Chondrocyte (in vitro differentiated cells): ENCODE data around the gene BLVRA. TPM values are rescaled to one million over a fixed set of nuclear protein-coding genes. Genes with fewer than 3 reads are reported as not detected.
"Not testable (repeated sequence)": the region's sequence is repeated elsewhere in the genome, so short reads cannot be mapped to it uniquely, and the experiment has no call there.

Source experiments
- DNase-seq: peaks from one replicate; pipeline ENCODE4 v3.0.0; 2021; ENCODE audit warnings: mixed read lengths, low spot score
- H3K27ac Mint-ChIP-seq: one replicate; pipeline ENCODE4 v1.8.0; 2021; ENCODE audit warnings: mild to moderate bottlenecking, moderate library complexity, mixed read lengths; ENCODE audit not compliant: unreplicated experiment
- H3K27me3 Mint-ChIP-seq: 2 replicates; pipeline ENCODE4 v1.8.0; 2021; ENCODE audit warnings: low read depth, mixed read lengths
- H3K36me3 Mint-ChIP-seq: 2 replicates; pipeline ENCODE4 v1.8.0; 2021; ENCODE audit warnings: low read depth, mixed read lengths
- H3K4me1 Mint-ChIP-seq: 2 replicates; pipeline ENCODE4 v1.8.0; 2021; ENCODE audit warnings: low read depth, mild to moderate bottlenecking, mixed read lengths
- H3K4me3 Mint-ChIP-seq: one replicate; pipeline ENCODE4 v1.8.0; 2021; ENCODE audit warnings: mild to moderate bottlenecking, moderate library complexity, mixed read lengths; ENCODE audit not compliant: unreplicated experiment
- H3K9me3 Mint-ChIP-seq: 2 replicates; pipeline ENCODE4 v1.8.0; 2021; ENCODE audit warnings: low read depth, mixed read lengths
- long read RNA-seq: library from polyadenylated mRNA; stranded (forward); transcript quantifications from one replicate; pipeline ENCODE4 v2.0.0, GENCODE V29; 2021
- total RNA-seq: library from RNA; stranded (reverse); gene quantifications from 3 replicates; pipeline ENCODE4 v1.2.1, GENCODE V29; 2021
- TF ChIP-seq, protein P1 (sequence below): fragments of 200-600 bp; sonication (generic); IDR thresholded peaks from 2 replicates; pipeline ENCODE4 v1.5.0; 2021; ENCODE audit warnings: antibody characterized with exemption, mild to moderate bottlenecking, moderate library complexity

Gene BLVRA
- total RNA-seq: 27.2 to 53.8 TPM (median 48.9 TPM) in 3 replicates
- long read RNA-seq, transcript BLVRA-201 (8 exons, 1,071 nt): major isoform, 84 of 91 reads
- long read RNA-seq, partial matches to known transcripts: 3 of 91 reads
- long read RNA-seq, other reads (novel, unspliced or antisense): 3 of 91 reads

GRCh38 chr7:43758029-43758821, at the start of gene BLVRA:
Gene BLVRA (plus strand): TSS chr7:43758680. CDS start chr7:43771159, 12,479 bp downstream.
- DNase-seq: no peak
- TF ChIP-seq, protein P1, sequence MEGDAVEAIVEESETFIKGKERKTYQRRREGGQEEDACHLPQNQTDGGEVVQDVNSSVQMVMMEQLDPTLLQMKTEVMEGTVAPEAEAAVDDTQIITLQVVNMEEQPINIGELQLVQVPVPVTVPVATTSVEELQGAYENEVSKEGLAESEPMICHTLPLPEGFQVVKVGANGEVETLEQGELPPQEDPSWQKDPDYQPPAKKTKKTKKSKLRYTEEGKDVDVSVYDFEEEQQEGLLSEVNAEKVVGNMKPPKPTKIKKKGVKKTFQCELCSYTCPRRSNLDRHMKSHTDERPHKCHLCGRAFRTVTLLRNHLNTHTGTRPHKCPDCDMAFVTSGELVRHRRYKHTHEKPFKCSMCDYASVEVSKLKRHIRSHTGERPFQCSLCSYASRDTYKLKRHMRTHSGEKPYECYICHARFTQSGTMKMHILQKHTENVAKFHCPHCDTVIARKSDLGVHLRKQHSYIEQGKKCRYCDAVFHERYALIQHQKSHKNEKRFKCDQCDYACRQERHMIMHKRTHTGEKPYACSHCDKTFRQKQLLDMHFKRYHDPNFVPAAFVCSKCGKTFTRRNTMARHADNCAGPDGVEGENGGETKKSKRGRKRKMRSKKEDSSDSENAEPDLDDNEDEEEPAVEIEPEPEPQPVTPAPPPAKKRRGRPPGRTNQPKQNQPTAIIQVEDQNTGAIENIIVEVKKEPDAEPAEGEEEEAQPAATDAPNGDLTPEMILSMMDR: no peak
- peak within 1 kb of the TSS; percentile 79 for H3K4me3 Mint-ChIP-seq
- no peaks in the 10 kb centered on the region for H3K9me3 Mint-ChIP-seq
- peak within 1 kb of the TSS; percentile 82 for H3K27ac Mint-ChIP-seq
- peaks cover 3% of the 10 kb centered on the region for H3K36me3 Mint-ChIP-seq
- H3K4me1 Mint-ChIP-seq: peaks cover 35% of the 10 kb centered on the region
- peaks cover 2% of the 10 kb centered on the region for H3K27me3 Mint-ChIP-seq

DNA sequence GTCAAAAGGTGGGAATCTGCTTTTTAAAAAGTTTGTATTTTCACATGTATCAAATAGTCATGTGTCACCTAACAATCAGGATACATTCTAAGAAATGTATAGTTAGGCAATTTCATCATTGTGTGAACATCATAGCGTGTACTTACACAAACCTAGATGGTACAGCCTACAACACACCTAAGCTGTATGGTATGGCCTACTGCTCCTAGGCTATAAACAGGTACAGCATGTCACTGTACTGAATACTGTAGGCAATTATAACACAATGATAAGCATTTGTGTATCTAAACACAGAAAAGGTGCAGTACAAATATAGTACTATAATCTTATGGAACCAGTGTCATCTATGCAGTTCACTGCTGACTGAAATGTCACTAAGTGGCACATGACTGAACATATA, 47.0 kb upstream of the BLVRA start:
- TF ChIP-seq, protein P1: no peak
- no peak for DNase-seq
- H3K27ac Mint-ChIP-seq: no peak overlapping the region
- no peaks in the 10 kb centered on the region for H3K27me3 Mint-ChIP-seq
- no peak overlapping the region for H3K4me3 Mint-ChIP-seq
- peaks cover 7% of the 10 kb centered on the region for H3K9me3 Mint-ChIP-seq
- peaks cover 3% of the 10 kb centered on the region for H3K36me3 Mint-ChIP-seq
- no peaks in the 10 kb centered on the region for H3K4me1 Mint-ChIP-seq

DNA sequence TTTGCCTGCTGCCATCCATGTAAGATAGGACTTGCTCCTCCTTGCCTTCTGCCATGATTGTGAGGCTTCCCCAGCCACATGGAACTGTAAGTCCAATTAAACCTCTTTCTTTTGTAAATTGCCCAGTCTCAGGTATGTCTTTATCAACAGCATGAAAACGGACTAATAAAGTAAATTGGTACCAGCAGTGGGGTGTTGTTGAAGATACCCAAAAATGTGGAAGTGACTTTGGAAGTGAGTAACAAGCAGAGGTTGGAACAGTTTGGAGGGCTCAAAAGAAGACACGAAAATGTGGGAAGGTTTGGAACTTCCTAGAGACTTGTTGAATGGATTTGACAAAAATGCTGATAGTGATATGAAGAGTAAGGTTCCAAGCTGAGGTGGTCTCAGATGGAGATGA, 42.5 kb upstream of the BLVRA start:
- not testable (repeated sequence) for H3K9me3 Mint-ChIP-seq, H3K36me3 Mint-ChIP-seq, H3K27ac Mint-ChIP-seq, H3K27me3 Mint-ChIP-seq, DNase-seq, H3K4me1 Mint-ChIP-seq, H3K4me3 Mint-ChIP-seq

DNA sequence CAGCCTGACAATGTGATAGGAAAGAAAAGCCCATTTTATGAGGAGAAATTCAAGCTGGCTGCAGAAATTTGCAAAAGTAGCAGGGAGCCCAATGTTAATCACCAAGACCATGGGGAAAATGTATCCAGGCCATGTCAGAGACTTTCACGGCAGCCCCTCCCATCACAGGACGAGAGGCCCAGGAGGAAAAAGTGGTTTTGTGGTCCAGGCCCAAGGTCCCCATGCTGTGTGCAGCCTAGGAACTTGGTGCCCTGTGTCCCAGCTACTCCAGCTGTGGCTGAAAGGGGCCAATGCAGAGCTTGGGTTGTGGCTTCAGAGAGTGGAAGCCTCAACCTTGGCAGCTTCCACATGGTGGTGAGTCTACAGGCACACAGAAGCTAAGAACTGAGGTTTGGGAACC, 41.9 kb upstream of the BLVRA start:
- Mint-ChIP-seq H3K4me1 (peaks cover 12% of the 10 kb centered on the region), H3K27ac (no peak overlapping the region), H3K9me3 (no peaks in the 10 kb centered on the region), H3K36me3 (no peaks in the 10 kb centered on the region), H3K4me3 (no peak overlapping the region), H3K27me3 (no peaks in the 10 kb centered on the region)
- DNase-seq: no peak
- TF ChIP-seq, protein P1: no peak

GRCh38 chr7:43721193-43721806, 37.2 kb upstream of the BLVRA start:
- Mint-ChIP-seq H3K36me3 (no peaks in the 10 kb centered on the region), H3K4me1 (peaks cover 24% of the 10 kb centered on the region), H3K4me3 (no peak overlapping the region), H3K27me3 (no peaks in the 10 kb centered on the region), H3K27ac (no peak overlapping the region), H3K9me3 (no peaks in the 10 kb centered on the region)
- TF ChIP-seq, protein P1: peak; percentile 95
- DNase-seq: no peak
